NCI-H2196 (cell line): Measurements from ENCODE around the gene PLEKHS1.
A peak's percentile ranks its signal among the peaks of the same experiment; 100 is the strongest.

Source experiments
- DNase-seq: peaks from one replicate; lab custom pipeline; 2025; ENCODE audit not compliant: unreplicated experiment; lab: John Stamatoyannopoulos, UW

Gene PLEKHS1

GRCh38 chr10:113751181-113751732 lies at the start of gene PLEKHS1:
PLEKHS1 (plus strand) TSS chr10:113751682; CDS start chr10:113755278, 3,596 bp downstream.
- no peak for DNase-seq

GRCh38 chr10:113704637-113705343 lies 46.7 kb upstream of the PLEKHS1 start:
- peak; percentile 1 for DNase-seq

GRCh38 chr10:113705344-113705652 lies 46.2 kb upstream of the PLEKHS1 start:
- no peak for DNase-seq

GRCh38 chr10:113706623-113707022 lies 44.9 kb upstream of the PLEKHS1 start:
- DNase-seq: no peak

- DNase-seq: no peak
Measured at GRCh38 chr10:113708640-113709039, 42.8 kb upstream of the PLEKHS1 start.

- no peak for DNase-seq
Measured at GRCh38 chr10:113709221-113709838, 42.2 kb upstream of the PLEKHS1 start.

- DNase-seq: no peak
Measured at GRCh38 chr10:113711142-113711541, 40.3 kb upstream of the PLEKHS1 start.

- no peak for DNase-seq
Measured at GRCh38 chr10:113712024-113712423, 39.5 kb upstream of the PLEKHS1 start.

- no peak for DNase-seq
Measured at GRCh38 chr10:113712755-113713639, 38.5 kb upstream of the PLEKHS1 start.

GRCh38 chr10:113713640-113713982 lies 37.9 kb upstream of the PLEKHS1 start:
- DNase-seq: no peak

GRCh38 chr10:113716109-113716910 lies 35.2 kb upstream of the PLEKHS1 start:
- DNase-seq: no peak

GRCh38 chr10:113718969-113719822 lies 32.3 kb upstream of the PLEKHS1 start:
- DNase-seq: no peak

- no peak for DNase-seq
Measured at GRCh38 chr10:113720386-113720785, 31.1 kb upstream of the PLEKHS1 start.

- DNase-seq: no peak
Measured at GRCh38 chr10:113732160-113732881, 19.2 kb upstream of the PLEKHS1 start.

- DNase-seq: no peak
Measured at GRCh38 chr10:113732966-113733365, 18.5 kb upstream of the PLEKHS1 start.

- no peak for DNase-seq
Measured at GRCh38 chr10:113733635-113734034, 17.8 kb upstream of the PLEKHS1 start.

- DNase-seq: no peak
Measured at GRCh38 chr10:113735913-113736312, 15.6 kb upstream of the PLEKHS1 start.

GRCh38 chr10:113736576-113736975 lies 14.9 kb upstream of the PLEKHS1 start:
- peak; percentile 1 for DNase-seq

GRCh38 chr10:113739031-113739430 lies 12.5 kb upstream of the PLEKHS1 start:
- no peak for DNase-seq
